ENCODE measurements around the gene SCUBE3.

SCUBE3 gene

DNA sequence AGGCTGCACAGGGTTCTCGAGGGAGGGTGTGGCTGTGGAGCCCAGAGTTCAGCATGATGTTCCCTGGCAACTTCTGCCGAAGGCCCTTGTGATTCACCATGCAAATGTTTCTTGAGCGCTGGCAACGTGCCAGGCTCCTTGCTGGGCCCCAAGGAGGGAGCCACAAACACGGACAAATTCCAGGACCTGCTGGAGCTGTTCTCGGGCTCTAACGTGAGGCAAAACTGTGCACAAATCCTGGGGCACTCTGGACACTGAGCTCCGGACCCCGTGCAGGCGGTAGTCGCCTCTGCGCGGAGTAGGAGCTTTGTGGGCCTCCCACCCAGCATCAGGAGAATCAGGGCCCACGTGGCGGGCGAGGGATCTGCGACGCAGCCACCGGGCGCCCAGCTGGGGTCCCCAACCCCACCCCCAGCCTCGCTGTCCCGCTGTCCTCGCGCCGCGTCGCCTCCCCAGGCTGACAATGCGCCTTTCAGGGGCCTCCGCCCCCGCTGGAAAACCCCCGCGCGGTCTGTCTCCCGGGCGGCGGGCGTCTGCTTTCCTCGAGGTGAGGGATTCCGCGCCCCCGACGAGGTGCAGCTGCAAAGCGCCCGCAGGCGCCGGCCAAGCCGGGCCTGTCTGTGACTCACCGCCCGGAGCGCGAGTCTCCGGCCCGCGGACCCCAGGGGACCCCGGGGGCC is 31.7 kb upstream of the SCUBE3 start:
- DNase-seq: no peak

DNA sequence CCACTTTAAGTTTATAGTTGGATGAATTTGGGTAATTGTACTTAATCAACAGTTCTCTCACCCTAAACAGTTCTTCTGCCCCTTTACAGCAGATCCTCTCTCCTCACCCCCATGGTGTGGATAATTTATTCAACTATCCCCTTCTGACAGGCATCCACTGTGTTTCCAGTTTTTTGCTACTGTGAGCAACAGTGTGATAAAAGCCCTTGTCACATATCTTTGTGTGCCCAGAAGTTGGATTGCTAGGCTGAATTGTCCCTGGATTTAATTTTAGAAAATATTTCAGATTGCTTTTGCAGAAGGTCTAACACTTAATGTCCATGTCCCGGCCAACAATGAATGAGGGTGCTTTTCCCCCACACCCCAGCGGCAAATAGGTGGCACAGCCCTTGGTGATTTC is 30.5 kb upstream of the SCUBE3 start:
- no peak for DNase-seq

DNA sequence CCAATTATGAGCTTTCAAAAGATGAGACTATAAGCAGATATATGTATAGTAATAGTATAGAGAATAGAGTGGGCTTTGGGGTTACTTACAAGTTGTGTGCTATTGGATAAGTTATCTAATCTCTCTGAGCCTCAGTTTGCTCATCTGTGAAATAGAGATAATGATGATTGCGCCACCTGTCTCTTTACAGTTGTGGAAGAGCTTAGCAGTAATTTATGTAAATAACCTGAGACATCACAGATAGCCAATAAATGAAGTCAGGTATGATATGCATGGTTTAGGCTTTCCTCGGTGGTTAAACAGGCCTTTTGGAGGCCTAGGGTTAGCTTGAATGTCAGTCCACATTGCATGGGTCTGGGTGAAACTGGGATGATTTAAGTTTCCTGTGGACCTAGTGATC is 29.8 kb upstream of the SCUBE3 start:
- DNase-seq: no peak

DNA sequence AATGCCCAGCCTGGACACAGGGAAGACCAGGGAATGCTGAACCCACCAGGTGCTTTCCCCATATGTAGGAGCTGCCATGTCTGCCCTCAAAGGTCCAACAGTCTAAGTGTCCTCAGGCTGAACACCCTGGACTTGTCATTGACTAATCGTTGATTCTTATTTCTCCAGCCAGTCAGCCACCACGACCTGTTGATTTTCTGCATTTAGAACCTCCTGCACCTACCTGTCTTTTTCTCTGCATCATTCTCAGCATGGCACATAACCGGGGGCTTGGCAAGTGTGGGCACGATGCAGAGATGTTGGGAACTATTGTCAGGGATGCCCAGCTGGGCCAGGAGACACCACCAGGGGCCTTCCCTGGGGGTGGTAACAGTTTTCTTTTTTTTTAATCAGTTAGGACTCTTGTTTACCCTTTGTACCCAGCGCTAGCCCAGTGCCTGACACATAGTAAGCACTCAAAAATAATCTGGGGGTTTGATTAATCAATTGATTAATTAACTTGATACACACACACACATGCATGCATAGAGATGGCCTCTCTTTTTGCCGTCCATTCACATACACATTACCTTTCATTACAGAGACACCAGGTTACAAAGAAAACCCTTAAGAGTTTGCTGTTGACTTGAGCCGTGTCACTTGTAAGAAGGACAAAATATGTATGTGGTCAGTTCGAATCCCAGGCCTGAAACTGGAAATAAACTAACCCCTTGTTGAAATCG is 29.0 kb upstream of the SCUBE3 start:
- no peak for DNase-seq

DNA sequence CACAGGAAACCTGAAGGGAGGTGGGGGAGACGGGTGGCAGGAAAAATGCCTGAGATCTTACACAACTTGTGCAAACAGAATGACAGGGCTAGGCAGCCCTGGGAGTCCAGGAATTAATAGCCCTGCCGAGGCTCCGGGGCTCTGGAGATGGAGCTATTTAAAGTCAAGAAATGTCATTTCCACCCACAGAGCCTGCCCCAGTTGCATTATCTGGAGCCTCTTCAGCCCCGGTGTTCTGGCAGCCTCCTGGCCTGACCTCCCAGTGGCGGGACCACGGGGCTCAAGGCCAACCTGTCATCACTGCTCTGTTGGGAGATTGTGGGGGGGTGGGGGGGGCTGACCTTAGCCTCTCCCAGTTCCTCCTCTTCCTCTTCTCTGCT is 28.5 kb upstream of the SCUBE3 start:
- DNase-seq: no peak

DNA sequence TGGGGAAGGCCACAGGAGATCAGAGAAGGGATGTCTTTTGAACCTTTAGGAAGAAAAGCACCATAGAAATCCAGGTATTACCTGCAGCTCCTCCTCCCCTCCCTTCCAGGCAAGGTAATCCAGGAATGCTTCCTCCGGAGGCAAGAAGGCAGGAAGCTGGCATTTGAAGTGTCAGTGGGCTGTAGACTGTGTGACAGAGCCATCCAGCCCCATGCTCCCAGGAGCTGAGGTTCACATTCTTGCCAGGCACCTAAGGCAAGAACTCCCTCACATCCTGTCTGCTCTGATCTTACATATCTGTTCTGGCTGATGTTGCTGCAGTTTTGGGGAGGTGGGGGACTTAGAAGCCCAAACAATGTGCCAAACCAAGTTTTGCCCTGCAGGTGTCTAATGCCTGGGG is 27.8 kb upstream of the SCUBE3 start:
- no peak for DNase-seq

DNA sequence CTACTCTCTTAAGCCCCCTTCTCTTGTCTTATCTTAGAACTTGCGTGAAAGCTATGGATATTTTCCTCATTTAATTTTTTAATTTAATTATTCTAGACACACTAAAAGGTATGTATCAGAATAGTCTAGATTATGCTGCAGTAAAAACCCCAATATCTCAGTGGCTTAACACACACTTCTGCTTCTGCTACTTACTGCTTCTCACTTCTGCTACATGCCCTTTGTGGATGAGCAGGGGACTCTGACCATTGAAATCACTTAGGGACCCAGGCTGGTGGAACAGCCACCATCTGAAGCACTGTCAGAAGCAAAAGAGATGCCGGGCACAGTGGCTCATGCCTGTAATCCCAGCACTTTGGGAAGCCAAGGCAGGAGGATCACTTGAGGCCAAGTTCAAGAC is 27.2 kb upstream of the SCUBE3 start:
- no peak for DNase-seq

DNA sequence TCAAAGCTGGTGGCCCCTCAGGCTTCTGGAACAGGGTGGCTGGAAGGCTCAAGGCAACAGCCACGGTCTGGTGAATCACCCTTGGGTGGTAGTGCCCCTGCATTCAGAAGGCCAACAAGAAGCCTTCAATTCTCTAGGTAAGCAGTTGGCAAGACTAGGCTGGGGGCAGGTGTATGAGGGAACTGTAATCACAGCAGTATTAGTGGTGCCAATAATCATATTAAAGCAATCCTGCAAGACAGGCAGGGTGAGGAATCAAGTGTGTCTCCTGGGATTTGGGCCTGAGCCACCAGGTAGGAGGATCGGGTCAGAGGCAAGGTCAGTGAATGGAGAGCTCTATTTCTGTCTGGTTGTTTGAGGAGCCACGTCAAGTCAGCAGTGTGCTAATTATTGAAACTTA is 24.9 kb upstream of the SCUBE3 start:
- DNase-seq: no peak

DNA sequence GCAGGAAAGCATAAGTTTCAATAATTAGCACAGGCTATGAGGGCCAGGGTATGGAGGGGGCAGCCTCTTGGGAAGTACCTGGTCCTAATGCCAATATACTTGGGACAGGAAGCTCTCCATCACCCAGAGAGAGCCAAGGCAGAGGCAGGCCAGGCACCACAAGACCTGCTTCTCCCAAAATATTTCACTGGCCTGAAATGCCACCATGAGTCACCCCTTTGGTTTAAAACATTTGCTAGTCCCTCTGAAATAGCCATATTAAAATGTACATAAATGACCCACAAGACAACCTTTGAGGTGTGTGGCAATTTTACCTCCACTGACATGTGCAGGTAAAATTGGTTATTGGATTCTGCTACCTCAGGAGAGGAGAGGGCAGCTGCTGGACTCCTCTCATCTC is 23.4 kb upstream of the SCUBE3 start:
- no peak for DNase-seq

DNA sequence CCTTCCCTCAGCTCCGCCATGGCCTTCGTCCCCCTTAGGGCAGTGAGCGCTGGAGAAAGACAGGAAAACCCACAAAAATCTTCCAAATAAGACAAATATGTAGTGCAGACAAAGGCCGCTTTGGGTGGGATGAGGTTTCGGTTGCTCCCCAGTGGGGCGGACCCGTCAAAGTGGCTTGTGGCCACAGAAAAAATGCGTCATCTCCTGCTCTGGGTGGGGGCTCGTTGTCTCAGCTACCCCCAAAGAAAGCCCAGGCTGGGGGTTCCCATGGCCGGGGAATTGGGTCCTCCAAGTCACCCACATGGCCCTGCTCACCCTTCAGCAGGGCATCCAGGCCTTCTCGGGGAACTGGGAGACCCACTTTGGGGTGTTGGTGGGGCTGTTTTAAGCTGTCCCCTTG is 21.9 kb upstream of the SCUBE3 start:
- DNase-seq: no peak

DNA sequence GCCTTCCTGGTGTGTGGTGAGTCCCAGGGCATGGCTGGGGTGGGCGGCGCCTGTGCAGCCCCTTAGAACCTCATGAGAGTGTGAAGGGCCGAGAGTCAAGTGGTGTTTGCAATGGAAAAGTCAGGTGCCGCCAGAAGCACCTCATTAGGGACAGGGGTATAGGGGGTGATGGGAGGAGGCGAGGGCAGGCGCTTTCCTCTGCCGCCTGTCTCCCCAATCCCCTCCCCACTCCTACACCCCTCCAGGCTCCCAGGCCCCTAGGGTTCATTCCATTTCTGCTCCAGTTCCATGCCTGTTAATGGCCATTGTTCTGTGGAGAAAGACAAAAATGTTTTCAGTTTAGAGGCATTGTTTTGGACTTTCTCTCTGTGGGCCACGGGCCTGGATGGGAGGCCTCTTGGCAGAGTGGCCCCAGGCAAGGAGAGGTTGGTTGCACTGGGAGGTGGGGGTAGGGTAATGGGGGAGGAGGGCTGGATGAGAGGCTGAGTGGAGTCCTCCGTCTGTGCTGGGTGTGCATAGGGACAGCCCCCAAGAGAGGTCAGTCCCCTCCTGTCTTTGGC is 21.4 kb upstream of the SCUBE3 start:
- DNase-seq: no peak

DNA sequence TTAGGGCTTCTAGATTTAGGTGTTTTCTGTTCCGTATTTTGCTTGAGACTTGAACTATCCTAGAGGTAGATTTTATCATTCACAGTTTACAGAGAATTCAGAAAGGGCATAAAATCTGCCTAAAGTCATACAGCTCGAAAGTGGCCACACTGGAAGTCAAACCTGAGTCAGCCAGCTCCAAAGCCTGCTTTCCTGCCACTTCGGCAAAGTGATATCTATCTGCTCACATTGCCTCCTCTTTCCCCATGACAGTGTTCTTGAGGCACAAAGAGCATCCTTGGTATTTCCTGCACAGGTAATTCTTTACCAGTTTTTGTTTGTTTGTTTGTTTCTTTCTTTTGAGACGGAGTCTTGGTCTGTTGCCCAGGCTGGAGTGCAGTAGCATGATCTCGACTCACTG is 19.4 kb upstream of the SCUBE3 start:
- DNase-seq: no peak

DNA sequence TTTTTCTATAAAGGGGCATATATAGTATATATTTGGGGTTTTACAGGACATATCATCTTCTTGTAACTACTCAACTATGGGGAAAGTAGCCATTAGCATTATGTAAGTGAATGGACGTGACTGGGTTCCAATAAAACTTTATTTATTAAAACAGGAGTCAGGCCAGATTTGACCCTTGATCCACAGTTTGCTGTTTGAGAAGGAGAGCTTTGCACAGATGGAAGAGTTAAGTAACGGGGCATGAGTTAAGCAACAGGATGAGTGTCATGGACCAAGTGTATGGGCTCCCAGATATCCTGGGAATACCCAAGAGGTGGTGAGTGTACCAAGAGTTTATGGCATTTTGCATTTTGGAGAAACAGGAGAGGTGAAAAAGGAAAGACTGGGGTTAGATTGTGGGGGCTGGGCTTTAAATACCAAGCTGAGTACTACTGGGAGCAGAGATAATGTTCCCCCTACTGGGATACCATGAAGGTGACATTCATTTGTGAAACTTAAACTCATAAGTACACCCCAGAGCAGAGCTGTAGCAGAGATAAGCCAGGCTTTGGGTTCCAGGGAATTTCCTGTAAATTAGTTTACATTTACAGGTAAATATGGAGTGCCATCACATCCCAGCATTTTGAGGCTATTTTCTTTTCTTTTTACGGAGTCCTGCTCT is 18.5 kb upstream of the SCUBE3 start:
- DNase-seq: no peak

DNA sequence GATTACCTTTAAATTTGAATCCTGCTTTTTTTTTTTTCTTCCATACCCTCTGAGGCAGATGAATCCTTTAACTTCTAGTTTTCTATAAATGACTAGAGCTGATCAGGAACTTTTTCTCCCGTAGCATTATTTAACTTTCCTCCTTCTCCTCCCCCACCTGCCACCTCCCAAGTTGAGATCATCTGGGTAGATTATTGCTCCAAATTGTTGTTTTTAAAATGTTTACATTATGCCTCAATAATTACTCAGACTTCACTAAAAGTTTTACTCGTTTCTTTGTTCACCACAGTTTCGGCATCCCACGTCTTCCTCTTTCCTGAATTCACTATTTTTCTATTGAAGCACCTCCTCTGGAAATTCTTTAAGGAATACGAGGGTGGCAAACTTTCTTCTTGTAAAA is 16.6 kb upstream of the SCUBE3 start:
- no peak for DNase-seq

DNA sequence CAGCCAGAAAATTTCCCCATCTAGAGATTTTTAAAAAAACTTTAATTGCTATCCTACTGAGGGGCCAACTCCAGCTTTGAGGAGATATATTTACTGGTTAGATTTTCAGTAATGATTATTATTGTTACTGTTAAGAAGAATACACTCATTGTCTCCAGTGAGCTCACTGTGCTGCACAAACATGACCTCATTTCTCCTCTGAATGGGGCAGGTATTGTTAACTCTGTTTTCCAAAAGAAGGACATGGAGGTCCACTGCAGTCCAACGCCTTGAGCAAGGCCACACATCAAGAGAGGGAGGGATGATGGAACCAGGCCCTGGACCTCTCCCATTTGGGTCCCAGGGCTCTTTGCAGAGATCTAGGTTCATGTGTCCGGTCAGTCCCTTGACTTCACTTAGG is 13.9 kb upstream of the SCUBE3 start:
- no peak for DNase-seq

DNA sequence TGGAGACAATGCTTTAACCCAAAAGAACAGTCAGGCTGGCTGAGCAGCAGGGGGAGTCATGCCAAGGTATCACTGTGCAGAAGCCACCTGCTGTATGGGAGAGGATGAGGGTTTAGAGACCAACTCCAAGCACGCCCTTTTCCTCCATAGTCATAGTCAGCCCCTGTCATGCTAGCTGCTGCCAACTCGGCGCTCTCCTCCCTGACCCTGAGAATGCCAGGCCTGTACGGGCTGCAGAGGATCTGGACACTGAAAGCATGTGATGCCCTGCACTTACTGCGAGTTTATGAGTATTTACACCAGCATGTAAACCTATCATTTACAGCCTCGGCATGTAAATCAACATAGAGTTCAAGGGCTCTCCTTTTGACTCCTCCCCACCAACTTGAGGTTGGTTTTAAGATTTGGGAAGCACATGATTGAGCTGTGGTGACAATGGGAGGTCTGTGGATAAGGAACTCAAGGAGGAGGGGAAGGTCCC is 11.7 kb upstream of the SCUBE3 start:
- DNase-seq: no peak

DNA sequence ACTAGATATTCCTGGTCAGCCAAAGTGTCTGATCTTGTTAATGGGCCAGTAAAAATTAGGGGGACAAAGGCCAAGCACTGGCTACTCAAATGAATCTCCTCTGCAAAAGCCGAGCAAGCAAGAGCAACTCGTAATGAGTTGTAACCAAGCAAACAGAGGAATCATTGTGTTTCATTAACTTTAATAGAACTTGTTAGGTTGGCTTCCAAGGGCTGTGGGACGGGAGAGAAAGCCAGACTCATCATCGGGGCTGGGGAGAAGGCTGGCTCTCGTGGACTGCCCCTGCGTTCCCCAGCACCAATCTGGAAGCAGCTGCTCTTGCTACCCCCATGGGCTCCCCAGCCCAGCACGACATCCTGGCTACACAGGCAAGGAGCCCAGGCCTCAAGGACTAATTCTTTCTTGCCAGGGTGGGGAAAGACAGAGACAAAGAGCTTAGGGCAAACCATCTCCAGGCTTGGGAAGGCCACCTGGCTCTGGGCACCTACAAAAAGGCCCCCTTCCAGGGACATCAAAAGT is 10.5 kb upstream of the SCUBE3 start:
- DNase-seq: no peak

DNA sequence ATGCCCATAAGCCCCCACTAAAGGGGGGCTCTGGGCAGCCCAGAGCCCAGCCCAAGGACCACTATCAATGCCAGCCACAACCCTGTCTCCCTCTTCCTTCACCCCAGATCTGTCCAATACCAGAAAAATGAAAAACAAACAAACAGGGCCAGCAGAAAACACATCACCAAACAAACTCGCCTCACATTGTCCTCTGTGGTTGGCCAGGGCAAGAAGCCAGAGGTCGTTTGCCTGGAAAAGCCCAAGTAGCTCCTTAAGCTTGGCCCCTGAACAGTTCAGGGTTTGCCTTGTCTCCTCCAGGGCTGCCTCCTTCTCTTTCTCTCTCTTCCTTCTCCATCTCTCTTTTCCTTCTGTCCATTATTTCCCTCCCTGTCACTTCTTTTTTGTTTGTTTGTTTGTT is 10.1 kb upstream of the SCUBE3 start:
- no peak for DNase-seq

DNA sequence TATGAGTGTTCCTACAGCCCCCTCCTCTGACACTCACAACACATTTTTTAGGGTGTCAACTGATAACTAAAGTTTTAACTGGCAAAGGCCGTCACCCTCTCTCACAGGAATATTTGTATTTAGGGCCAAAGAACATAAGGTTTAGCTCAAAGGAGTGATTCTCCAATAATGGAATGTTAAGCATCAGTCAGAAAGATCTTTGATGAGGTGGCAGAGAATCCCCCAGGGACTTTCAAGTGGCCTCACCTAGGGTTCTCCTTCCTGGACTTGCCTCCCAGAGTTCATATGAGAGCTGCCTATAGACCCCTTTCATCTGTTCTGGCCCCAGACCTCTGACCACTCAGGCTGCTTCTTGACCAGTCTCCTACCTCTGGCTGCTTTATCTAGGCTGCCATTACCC is 7.4 kb upstream of the SCUBE3 start:
- no peak for DNase-seq

DNA sequence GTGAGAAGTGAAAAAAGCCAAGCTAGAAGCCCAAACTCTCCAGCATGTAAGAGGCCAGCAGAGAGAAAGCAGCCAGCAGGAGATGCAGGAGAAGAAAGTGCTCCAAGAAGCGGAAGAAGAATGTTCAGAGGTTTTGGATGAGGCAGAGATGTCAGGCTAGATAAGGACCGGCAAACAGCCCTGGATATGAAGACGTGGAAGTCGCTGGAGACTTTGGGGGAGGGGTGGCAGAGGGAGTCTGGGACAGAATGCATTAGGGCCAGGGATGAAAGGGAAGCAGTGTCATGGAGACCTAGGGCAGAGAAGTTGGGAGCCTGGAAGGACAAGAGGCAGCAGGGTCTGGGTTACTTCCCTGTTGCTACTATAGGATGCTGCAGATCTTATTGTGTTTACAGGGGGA is 5.3 kb upstream of the SCUBE3 start:
- no peak for DNase-seq

DNA sequence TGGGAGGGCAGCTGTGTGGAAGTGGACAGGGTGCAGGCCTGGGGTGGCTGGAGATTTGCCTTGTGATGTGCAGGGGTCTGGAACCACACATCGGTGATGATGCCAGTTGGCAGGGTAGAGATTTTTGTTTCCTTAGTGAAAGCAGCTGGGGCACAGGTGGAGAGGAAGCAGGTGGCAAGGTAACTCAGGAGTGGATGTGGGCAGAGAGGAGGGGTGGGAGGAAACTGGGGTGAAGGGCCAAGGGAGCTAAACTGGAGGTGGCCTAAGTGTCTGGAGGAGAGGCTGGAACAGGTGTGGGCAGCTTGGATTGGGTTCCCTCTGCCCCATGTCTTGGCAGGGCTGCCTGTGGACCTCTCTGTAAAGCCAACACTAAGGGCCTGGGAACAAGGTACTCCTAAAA is 4.7 kb upstream of the SCUBE3 start:
- no peak for DNase-seq

DNA sequence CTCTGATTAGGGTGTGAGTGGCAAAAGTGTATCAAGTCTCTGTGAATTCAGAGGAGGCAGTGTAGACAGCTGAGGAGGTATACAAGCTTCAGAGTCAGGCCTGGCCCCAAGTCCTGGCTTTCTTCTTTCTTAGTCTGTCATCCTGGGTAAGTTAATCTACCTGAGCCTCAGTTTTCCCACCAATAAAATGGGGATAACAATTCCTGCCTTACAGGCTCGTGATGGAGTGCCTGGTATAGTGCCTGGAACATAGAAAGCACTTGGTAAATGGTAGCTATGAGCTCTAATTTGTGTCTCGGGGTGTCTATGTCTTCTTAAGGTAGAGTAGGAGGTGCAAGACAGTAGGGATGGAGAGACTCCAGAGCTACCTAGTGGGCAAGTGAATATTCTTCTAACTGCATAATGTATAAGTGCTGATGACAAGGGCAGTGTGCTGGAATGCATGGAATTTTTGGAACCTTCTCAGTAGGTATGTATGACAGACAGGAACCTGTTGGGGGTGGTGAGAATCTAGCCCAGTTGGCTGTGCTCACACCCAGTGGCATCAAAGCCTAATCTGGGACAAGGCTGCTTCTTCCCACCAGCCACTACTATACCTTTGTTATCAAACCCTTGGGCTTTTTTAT is 4.0 kb upstream of the SCUBE3 start:
- no peak for DNase-seq

DNA sequence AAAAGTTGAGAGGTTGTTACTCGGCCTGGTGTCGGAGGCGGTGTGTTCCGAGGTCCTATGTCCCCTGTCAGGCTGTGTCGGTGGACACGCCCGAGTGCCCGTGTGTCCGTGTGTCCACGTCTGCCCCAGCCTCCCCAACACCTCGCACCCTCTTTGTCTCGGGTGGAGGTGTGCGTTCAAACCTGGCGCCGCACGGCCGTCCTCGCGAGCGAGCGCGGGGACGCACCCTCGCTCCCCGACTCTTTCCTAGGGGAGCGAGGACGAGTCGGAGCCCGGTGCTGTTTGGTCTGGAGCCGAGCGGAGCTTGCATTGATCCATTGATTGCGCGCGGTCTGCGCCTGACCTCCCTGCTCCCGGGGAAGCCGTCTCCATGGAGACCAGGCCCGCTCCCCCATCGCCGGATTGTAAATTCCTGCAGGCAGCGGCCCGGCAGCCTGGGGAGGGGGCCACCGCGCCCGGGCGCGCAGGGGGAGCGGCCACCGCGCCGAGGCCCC is 411 bp upstream of the SCUBE3 start:
- no peak for DNase-seq

Measured in stimulated activated CD4-positive, alpha-beta T cell treated with anti-CD3 and anti-CD28 coated beads, Interleukin-2, amount 100 ng/mL, for 24 hours (primary cell).